Memory B cell (primary cell): ENCODE results near the gene PRICKLE2.

Source experiments
- ATAC-seq: fragments of 150-1000 bp; cut with Tn5 transposase; 2 replicates; pipeline ENCODE4 v1.10.0; 2021; ENCODE audit warnings: low read depth, mild to moderate bottlenecking, moderate library complexity
- DNase-seq, 2 donors: peaks; one replicate each; pipeline ENCODE4 v3.0.0; 2022; ENCODE audit warnings: low spot score in 2 of 2
- H3K27ac Mint-ChIP-seq: one replicate; pipeline ENCODE4 v1.8.0; 2022; ENCODE audit warnings: mild to moderate bottlenecking, moderate library complexity, mixed read lengths
- H3K27me3 Mint-ChIP-seq: one replicate; pipeline ENCODE4 v1.8.0; 2022; ENCODE audit warnings: mixed read lengths
- H3K36me3 Mint-ChIP-seq: one replicate; pipeline ENCODE4 v1.8.0; 2022; ENCODE audit warnings: mild to moderate bottlenecking, mixed read lengths
- H3K4me1 Mint-ChIP-seq: one replicate; pipeline ENCODE4 v1.8.0; 2022; ENCODE audit warnings: mixed read lengths
- H3K4me3 Mint-ChIP-seq: one replicate; pipeline ENCODE4 v1.8.0; 2022; ENCODE audit warnings: mild to moderate bottlenecking, moderate library complexity, mixed read lengths
- H3K9me3 Mint-ChIP-seq: one replicate; pipeline ENCODE4 v1.8.0; 2022; ENCODE audit warnings: mixed read lengths

The PRICKLE2 gene

GRCh38 chr3:64157150-64158035 is 67.9 kb downstream of the PRICKLE2 start:
- peaks cover 7% of the 10 kb centered on the region for H3K4me1 Mint-ChIP-seq
- H3K27me3 Mint-ChIP-seq = peaks cover 2% of the 10 kb centered on the region
- H3K27ac Mint-ChIP-seq = no peak overlapping the region
- H3K9me3 Mint-ChIP-seq = no peaks in the 10 kb centered on the region
- H3K36me3 Mint-ChIP-seq = peaks cover 7% of the 10 kb centered on the region
- DNase-seq = no peak
- no peak for ATAC-seq
- no peak overlapping the region for H3K4me3 Mint-ChIP-seq

GRCh38 chr3:64155328-64155727 is 69.9 kb downstream of the PRICKLE2 start:
- Mint-ChIP-seq H3K27ac (no peak overlapping the region), H3K9me3 (no peaks in the 10 kb centered on the region), H3K4me3 (no peak overlapping the region), H3K36me3 (peaks cover 13% of the 10 kb centered on the region), H3K4me1 (no peaks in the 10 kb centered on the region), H3K27me3 (peaks cover 2% of the 10 kb centered on the region)
- ATAC-seq = no peak
- DNase-seq = no peak

GRCh38 chr3:64152676-64153466 is 72.4 kb downstream of the PRICKLE2 start:
- Mint-ChIP-seq H3K9me3 (no peaks in the 10 kb centered on the region), H3K36me3 (peaks cover 11% of the 10 kb centered on the region), H3K27ac (no peak overlapping the region), H3K4me3 (no peak overlapping the region), H3K27me3 (no peaks in the 10 kb centered on the region), H3K4me1 (no peaks in the 10 kb centered on the region)
- DNase-seq (no peak), ATAC-seq (no peak)

- Mint-ChIP-seq H3K9me3 (no peaks in the 10 kb centered on the region), H3K4me1 (no peaks in the 10 kb centered on the region), H3K27me3 (no peaks in the 10 kb centered on the region), H3K4me3 (no peak overlapping the region), H3K27ac (no peak overlapping the region), H3K36me3 (peaks cover 9% of the 10 kb centered on the region)
- no peak for DNase-seq
- ATAC-seq = no peak
Observed at GRCh38 chr3:64152086-64152485, 73.2 kb downstream of the PRICKLE2 start.

- Mint-ChIP-seq H3K36me3 (peaks cover 11% of the 10 kb centered on the region), H3K4me3 (no peak overlapping the region), H3K4me1 (no peaks in the 10 kb centered on the region), H3K9me3 (no peaks in the 10 kb centered on the region), H3K27me3 (no peaks in the 10 kb centered on the region), H3K27ac (no peak overlapping the region)
- ATAC-seq (no peak), DNase-seq (no peak)
Observed at GRCh38 chr3:64151342-64151871, 73.9 kb downstream of the PRICKLE2 start.

- no peak for ATAC-seq
- Mint-ChIP-seq H3K27me3 (no peaks in the 10 kb centered on the region), H3K36me3 (peaks cover 11% of the 10 kb centered on the region), H3K4me1 (no peaks in the 10 kb centered on the region), H3K4me3 (no peak overlapping the region), H3K27ac (no peak overlapping the region), H3K9me3 (no peaks in the 10 kb centered on the region)
- no peak for DNase-seq
Observed at GRCh38 chr3:64150623-64151207, 74.6 kb downstream of the PRICKLE2 start.

GRCh38 chr3:64149886-64150285 is 75.4 kb downstream of the PRICKLE2 start:
- no peaks in the 10 kb centered on the region for H3K4me1 Mint-ChIP-seq
- no peaks in the 10 kb centered on the region for H3K9me3 Mint-ChIP-seq
- no peak for DNase-seq
- no peak overlapping the region for H3K4me3 Mint-ChIP-seq
- H3K27me3 Mint-ChIP-seq = no peaks in the 10 kb centered on the region
- no peak for ATAC-seq
- H3K36me3 Mint-ChIP-seq = peaks cover 9% of the 10 kb centered on the region
- no peak overlapping the region for H3K27ac Mint-ChIP-seq

- ATAC-seq = no peak
- no peaks in the 10 kb centered on the region for H3K9me3 Mint-ChIP-seq
- H3K4me1 Mint-ChIP-seq = no peaks in the 10 kb centered on the region
- H3K4me3 Mint-ChIP-seq = no peak overlapping the region
- DNase-seq = no peak
- H3K27ac Mint-ChIP-seq = no peak overlapping the region
- H3K27me3 Mint-ChIP-seq = no peaks in the 10 kb centered on the region
- H3K36me3 Mint-ChIP-seq = peaks cover 9% of the 10 kb centered on the region
Observed at GRCh38 chr3:64148955-64149653, 76.2 kb downstream of the PRICKLE2 start.

GRCh38 chr3:64147211-64147610 is 78.1 kb downstream of the PRICKLE2 start:
- Mint-ChIP-seq H3K4me1 (no peaks in the 10 kb centered on the region), H3K4me3 (no peak overlapping the region), H3K27me3 (no peaks in the 10 kb centered on the region), H3K27ac (no peak overlapping the region), H3K36me3 (peaks cover 9% of the 10 kb centered on the region), H3K9me3 (no peaks in the 10 kb centered on the region)
- ATAC-seq (no peak), DNase-seq (no peak)

- Mint-ChIP-seq H3K27me3 (no peaks in the 10 kb centered on the region), H3K4me1 (no peaks in the 10 kb centered on the region), H3K9me3 (no peaks in the 10 kb centered on the region), H3K27ac (no peak overlapping the region), H3K4me3 (no peak overlapping the region), H3K36me3 (peaks cover 4% of the 10 kb centered on the region)
- ATAC-seq = no peak
- DNase-seq = no peak
Observed at GRCh38 chr3:64145438-64145837, 79.8 kb downstream of the PRICKLE2 start.

- peaks cover 1% of the 10 kb centered on the region for H3K9me3 Mint-ChIP-seq
- H3K27ac Mint-ChIP-seq = no peak overlapping the region
- no peaks in the 10 kb centered on the region for H3K27me3 Mint-ChIP-seq
Observed at GRCh38 chr3:64144241-64144900, 80.9 kb downstream of the PRICKLE2 start.

GRCh38 chr3:64143409-64144130 is 81.7 kb downstream of the PRICKLE2 start:
- H3K36me3 Mint-ChIP-seq = peaks cover 6% of the 10 kb centered on the region
- no peaks in the 10 kb centered on the region for H3K27me3 Mint-ChIP-seq
- DNase-seq (no peak), ATAC-seq (no peak)
- H3K27ac Mint-ChIP-seq = no peak overlapping the region
- H3K4me1 Mint-ChIP-seq = no peaks in the 10 kb centered on the region
- peaks cover 1% of the 10 kb centered on the region for H3K9me3 Mint-ChIP-seq
- H3K4me3 Mint-ChIP-seq = no peak overlapping the region

More at GRCh38 chr3:64144241-64144900, 80.9 kb downstream of the PRICKLE2 start:
- Mint-ChIP-seq H3K4me3 (no peak overlapping the region), H3K4me1 (no peaks in the 10 kb centered on the region), H3K36me3 (peaks cover 6% of the 10 kb centered on the region)
- ATAC-seq (no peak), DNase-seq (no peak)

GRCh38 chr3:64141476-64141875 is 83.8 kb downstream of the PRICKLE2 start:
- peaks cover 2% of the 10 kb centered on the region for H3K36me3 Mint-ChIP-seq
- peaks cover 4% of the 10 kb centered on the region for H3K4me1 Mint-ChIP-seq
- no peak overlapping the region for H3K27ac Mint-ChIP-seq
- no peak overlapping the region for H3K4me3 Mint-ChIP-seq
- H3K27me3 Mint-ChIP-seq = no peaks in the 10 kb centered on the region
- ATAC-seq (no peak), DNase-seq (no peak)
- peaks cover 2% of the 10 kb centered on the region for H3K9me3 Mint-ChIP-seq
